H54 (cell line): ENCODE results near the gene CCDC137.

Experiments used
- DNase-seq: peaks from one replicate; pipeline ENCODE4 v3.0.0; 2011; ENCODE audit warnings: low spot score, mixed read lengths; ENCODE audit not compliant: insufficient read length
- FAIRE-seq: peaks from 3 replicates; lab custom pipeline; 2011; peaks lifted over from hg19 to GRCh38; lab: Jason Lieb, UNC
- POLR2A ChIP-seq: IDR thresholded peaks from 2 replicates; pipeline ENCODE4 v1.6.1; 2011; ENCODE audit warnings: low read depth, mild to moderate bottlenecking, low read length

CCDC137 gene

GRCh38 chr17:81644976-81645952 lies 21.3 kb upstream of the CCDC137 start:
- FAIRE-seq, result no peak
- no peak for TF ChIP-seq POLR2A
- DNase-seq, result no peak

- DNase-seq (no peak), FAIRE-seq (no peak)
- TF ChIP-seq POLR2A, result no peak
These were observed 19.5 kb upstream of the CCDC137 start for GRCh38 chr17:81646869-81647600.

- no peak for FAIRE-seq
- no peak for DNase-seq
- TF ChIP-seq POLR2A, result no peak
These were observed 18.9 kb upstream of the CCDC137 start for GRCh38 chr17:81647640-81648012.

- TF ChIP-seq POLR2A, result no peak
- FAIRE-seq (no peak), DNase-seq (no peak)
These were observed 18.4 kb upstream of the CCDC137 start for GRCh38 chr17:81648013-81648706.

GRCh38 chr17:81648707-81649085 lies 17.8 kb upstream of the CCDC137 start:
- DNase-seq, result no peak
- TF ChIP-seq POLR2A, result no peak
- FAIRE-seq, result no peak

GRCh38 chr17:81650951-81651350 lies 15.6 kb upstream of the CCDC137 start:
- DNase-seq (no peak), FAIRE-seq (no peak)
- no peak for TF ChIP-seq POLR2A

- DNase-seq (peak; percentile 98), FAIRE-seq (peak; percentile 33)
- TF ChIP-seq POLR2A, result no peak; the same call in 1 of the 2 replicates
These were observed 14.8 kb upstream of the CCDC137 start for GRCh38 chr17:81651692-81652091.

- no peak for DNase-seq
- no peak for TF ChIP-seq POLR2A
- no peak for FAIRE-seq
These were observed 13.4 kb upstream of the CCDC137 start for GRCh38 chr17:81652906-81653771.

GRCh38 chr17:81655378-81656117 lies 11.0 kb upstream of the CCDC137 start:
- DNase-seq (no peak), FAIRE-seq (no peak)
- no peak for TF ChIP-seq POLR2A

GRCh38 chr17:81656118-81656743 lies 10.3 kb upstream of the CCDC137 start, which contains the start of gene PDE6G:
Gene PDE6G, minus strand, starts transcription at chr17:81656542. Its CDS starts 3,237 bp downstream, at chr17:81653305.
- FAIRE-seq, result no peak
- no peak for DNase-seq
- TF ChIP-seq POLR2A, result no peak

- TF ChIP-seq POLR2A, result no peak
- no peak for FAIRE-seq
These were observed 9.7 kb upstream of the CCDC137 start for GRCh38 chr17:81656835-81657234.

GRCh38 chr17:81659038-81659437 lies 7.5 kb upstream of the CCDC137 start:
- no peak for TF ChIP-seq POLR2A
- FAIRE-seq (no peak), DNase-seq (no peak)

More at GRCh38 chr17:81656835-81657234, 9.7 kb upstream of the CCDC137 start:
- no peak for DNase-seq
